T-cell (primary cell): Measurements from ENCODE around the gene SPSB2. TPM values are rescaled to one million over a fixed set of nuclear protein-coding genes. Genes with fewer than 3 reads are reported as not detected.

ENCODE experiments used
- ATAC-seq, 4 experiments: fragments of 200-7000 bp in 3 of 4; fragments of 150-1000 bp in 1 of 4; cut with Tn5 transposase; replicated peaks in 1 of 4; 1 replicate in 3 of 4; 2 replicates in 1 of 4; pipeline ENCODE4 v1.10.0; 2021; ENCODE audit warnings: moderate library complexity in 3 of 4, mild to moderate bottlenecking in 2 of 4, moderate number of reproducible peaks in 1 of 4
- CTCF ChIA-PET, 2 donors: fragments of 300-600 bp; sonication (Branson Sonifier 250); formaldehyde crosslinking; loops; one replicate each; lab custom pipeline; 2022; ENCODE audit warnings: antibody characterized with exemption in 2 of 2; lab: Charles Lee
- POLR2A ChIA-PET, 2 donors: fragments of 300-600 bp; sonication (Branson Sonifier 250); formaldehyde crosslinking; loops; one replicate each; lab custom pipeline; 2022; ENCODE audit warnings: antibody characterized with exemption in 2 of 2; lab: Charles Lee
- DNase-seq, 35 experiments: peaks; one replicate each; pipeline versions ENCODE4 v3.0.0 to v3.0.0-alpha.2; 2013 to 2023
- H3K27ac ChIP-seq: one replicate; pipeline ENCODE4 v1.5.1; 2013; ENCODE audit warnings: low read length
- H3K27me3 ChIP-seq, 2 experiments: replicated peaks in 1 of 2; 1 replicate in 1 of 2; 2 replicates in 1 of 2; pipeline versions ENCODE4 v1.6.1 to v1.7.0; 2013; ENCODE audit warnings: low read length in 1 of 2, mixed read lengths in 1 of 2; ENCODE audit not compliant: control insufficient read depth in 2 of 2, insufficient read depth in 2 of 2; ENCODE audit errors: extremely low read depth in 1 of 2
- H3K36me3 ChIP-seq, 2 donors: 1 replicate in 1 of 2; 2 replicates in 1 of 2; pipeline versions ENCODE4 v1.6.1 to v1.7.0; 2013; ENCODE audit warnings: low read length in 1 of 2; ENCODE audit not compliant: control insufficient read depth in 2 of 2, insufficient read depth in 1 of 2; ENCODE audit errors: extremely low read depth in 1 of 2
- H3K4me1 ChIP-seq, 2 experiments: 1 replicate in 1 of 2; 2 replicates in 1 of 2; pipeline versions ENCODE4 v1.6.1 to v1.7.0; 2013; ENCODE audit warnings: low read length in 2 of 2, mixed read lengths in 1 of 2; ENCODE audit not compliant: insufficient read depth in 2 of 2, control insufficient read depth in 1 of 2; ENCODE audit errors: extremely low read depth in 1 of 2
- H3K4me3 ChIP-seq, 2 donors: 1 replicate in 1 of 2; 2 replicates in 1 of 2; pipeline versions ENCODE4 v1.5.1 to v1.7.0; 2013; ENCODE audit warnings: mild to moderate bottlenecking in 2 of 2, low read length in 1 of 2, moderate library complexity in 1 of 2; ENCODE audit not compliant: control insufficient read depth in 1 of 2; ENCODE audit errors: extremely low read depth in 1 of 2
- H3K9me3 ChIP-seq: 2 replicates; pipeline ENCODE4 v1.7.0; 2013
- H3K27ac Mint-ChIP-seq, 2 donors: one replicate each; pipeline ENCODE4 v1.8.0; 2020 to 2021; ENCODE audit warnings: mild to moderate bottlenecking in 2 of 2, mixed read lengths in 2 of 2
- H3K27me3 Mint-ChIP-seq, 2 donors: one replicate each; pipeline ENCODE4 v1.8.0; 2021 to 2022; ENCODE audit warnings: mixed read lengths in 2 of 2
- H3K36me3 Mint-ChIP-seq: one replicate; pipeline ENCODE4 v1.8.0; 2021; ENCODE audit warnings: mixed read lengths
- H3K4me1 Mint-ChIP-seq, 3 donors: one replicate each; pipeline ENCODE4 v1.8.0; 2020 to 2022; ENCODE audit warnings: mixed read lengths in 3 of 3, mild to moderate bottlenecking in 1 of 3
- H3K4me3 Mint-ChIP-seq, 3 donors: one replicate each; pipeline ENCODE4 v1.8.0; 2020 to 2022; ENCODE audit warnings: mild to moderate bottlenecking in 3 of 3, mixed read lengths in 3 of 3, moderate library complexity in 3 of 3
- H3K9me3 Mint-ChIP-seq, 3 donors: one replicate each; pipeline ENCODE4 v1.8.0; 2020 to 2022; ENCODE audit warnings: mixed read lengths in 3 of 3
- WGBS: methylation state at CpG from one replicate; pipeline ENCODE4 v1.1.5; 2013; ENCODE audit warnings: missing lambda C conversion rate; ENCODE audit not compliant: insufficient coverage; 5-methylcytosine and 5-hydroxymethylcytosine counted together
- total RNA-seq, 35 experiments: library from RNA in 6 of 35; stranded (reverse) in 6 of 35; fragments of 120-200 nt in 1 of 35; gene quantifications; one replicate each; pipeline versions ENCODE4 v1.2.1 to v1.2.4 and lab custom pipeline; 2013 to 2026

Gene SPSB2
- total RNA-seq, 5 donors from 2014 or later (not counting 1 experiment from before 2014, with no cell fraction given): 6.2 to 25.9 (median 21.8) TPM

DNA sequence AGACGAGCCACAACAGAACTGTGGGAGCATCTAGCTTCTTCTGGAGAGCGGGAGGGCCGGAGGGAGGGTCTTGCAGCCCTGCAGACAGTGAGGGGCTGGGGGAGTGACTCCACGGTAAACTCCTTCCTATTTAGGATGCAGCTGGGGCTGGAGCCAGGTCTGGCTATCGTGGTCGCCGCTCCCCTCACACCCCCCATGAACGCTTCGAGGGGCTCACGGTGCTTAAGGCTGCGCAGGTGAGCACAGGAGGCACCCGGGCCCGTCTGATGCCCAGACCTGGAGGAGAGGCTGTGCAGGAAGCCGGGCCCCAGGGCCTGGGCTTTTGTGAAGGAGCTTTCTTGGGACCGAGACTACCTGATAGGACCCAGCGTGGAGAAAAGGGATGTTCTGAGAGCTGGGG is 36.3 kb downstream of the SPSB2 start:
- WGBS: 84% methylated on average over 12 of the region's 16 CpGs
- H3K4me1 Mint-ChIP-seq: peaks cover 2 to 7% (median 4%) of the 10 kb centered on the region in 3 donors
- ATAC-seq: no peak
- Histone ChIP-seq H3K36me3 (no peaks in the 10 kb centered on the region), H3K9me3 (no peaks in the 10 kb centered on the region), H3K4me1 (peaks cover 0 to 6% of the 10 kb centered on the region in 2 experiments), H3K4me3 (no peak overlapping the region), H3K27me3 (peaks cover 0 to 4% of the 10 kb centered on the region in 2 experiments), H3K27ac (no peak overlapping the region)
- ChIA-PET CTCF (interaction anchor here in 1 of 2 donors (0.9 to 6.1 kb wide), 2 partner anchors 12 to 83 kb away, joined by 3 to 34 read pairs; partner anchors contain the start of gene MLF2), POLR2A (interaction anchor here in 1 of 2 donors (0.5 kb wide), 1 partner anchor 267 kb away, joined by 6 read pairs; no protein-coding TSS in a partner anchor)
- H3K4me3 Mint-ChIP-seq: no peak overlapping the region
- DNase-seq: no peak
- no peaks in the 10 kb centered on the region for H3K9me3 Mint-ChIP-seq
- no peaks in the 10 kb centered on the region for H3K27me3 Mint-ChIP-seq
- H3K36me3 Mint-ChIP-seq: no peaks in the 10 kb centered on the region
- H3K27ac Mint-ChIP-seq: no peak overlapping the region

DNA sequence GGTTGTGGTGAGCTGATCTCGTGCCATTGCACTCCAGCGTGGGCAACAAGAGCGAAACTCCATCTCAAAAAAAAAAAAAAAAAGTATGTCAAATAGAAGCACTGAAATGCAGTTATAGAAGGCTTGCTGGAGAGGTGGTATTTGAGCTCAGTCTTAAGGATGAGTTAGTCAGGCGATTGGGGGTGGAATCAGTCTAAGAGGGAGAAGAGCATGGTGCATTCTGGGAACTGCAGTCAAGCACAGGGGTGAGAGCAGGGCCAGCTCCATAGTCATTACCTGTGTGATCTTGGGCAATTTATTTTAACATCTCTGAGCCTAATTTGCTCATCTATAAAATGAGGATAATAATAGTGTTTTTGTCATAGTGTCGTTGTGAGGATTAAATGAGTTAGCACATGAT is 38.2 kb downstream of the SPSB2 start:
- Mint-ChIP-seq H3K9me3 (no peaks in the 10 kb centered on the region), H3K4me3 (no peak overlapping the region), H3K27ac (no peak overlapping the region), H3K4me1 (peaks cover 2 to 7% (median 6%) of the 10 kb centered on the region in 3 donors), H3K27me3 (peaks cover 0 to 14% of the 10 kb centered on the region in 2 donors), H3K36me3 (no peaks in the 10 kb centered on the region)
- no peak for ATAC-seq
- Histone ChIP-seq H3K36me3 (no peaks in the 10 kb centered on the region), H3K9me3 (no peaks in the 10 kb centered on the region), H3K4me1 (peaks cover 0 to 6% of the 10 kb centered on the region in 2 experiments), H3K27me3 (peaks cover 0 to 18% of the 10 kb centered on the region in 2 experiments), H3K4me3 (no peak overlapping the region), H3K27ac (no peak overlapping the region)
- 67% methylated on average over 3 of the region's 5 CpGs for WGBS
- ChIA-PET POLR2A (no interaction called here), CTCF (interaction anchor here (0.6 to 6.1 kb wide), 8 partner anchors 10 to 241 kb away, joined by 3 to 34 read pairs (median 5); partner anchors contain the start of genes MLF2 (in 2 of the 2), CDCA3 (in 1 of the 2), USP5 (in 1 of the 2) and ZNF384 (in 1 of the 2))
- no peak for DNase-seq

DNA sequence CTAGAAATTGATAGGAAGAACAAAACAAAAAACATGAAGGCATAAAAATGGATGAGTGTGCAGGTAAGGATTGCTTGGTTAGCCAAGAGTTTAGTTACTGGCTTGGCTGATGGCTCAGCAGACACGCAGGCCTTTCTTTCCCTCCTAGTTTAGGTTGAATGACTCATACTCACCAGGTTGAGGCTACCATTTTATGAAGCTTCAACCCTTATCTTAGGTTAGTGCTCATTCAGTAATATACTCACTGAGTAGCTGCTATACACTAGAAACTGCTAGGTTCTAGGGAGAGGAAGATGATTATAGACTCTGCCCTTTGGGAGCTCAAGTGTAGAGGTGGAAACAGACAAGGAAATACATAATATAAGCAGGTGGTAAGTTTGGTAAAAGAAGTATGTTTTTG is 38.8 kb downstream of the SPSB2 start:
- H3K9me3 ChIP-seq: no peaks in the 10 kb centered on the region
- H3K4me1 ChIP-seq: peaks cover 0 to 11% of the 10 kb centered on the region in 2 experiments
- ChIA-PET CTCF (interaction anchor here (0.6 to 6.1 kb wide), 10 partner anchors 9 to 145 kb away, joined by 3 to 34 read pairs (median 4); partner anchors contain the start of genes MLF2 (in 2 of the 2), CDCA3 (in 1 of the 2), TPI1 (in 1 of the 2) and USP5 (in 1 of the 2)), POLR2A (no interaction called here)
- no peak for DNase-seq
- no peak overlapping the region for H3K4me3 ChIP-seq
- Mint-ChIP-seq H3K27me3 (peaks cover 0 to 17% of the 10 kb centered on the region in 2 donors), H3K4me3 (no peak overlapping the region), H3K27ac (no peak overlapping the region), H3K4me1 (peaks cover 7 to 11% (median 9%) of the 10 kb centered on the region in 3 donors), H3K36me3 (no peaks in the 10 kb centered on the region), H3K9me3 (no peaks in the 10 kb centered on the region)
- no peak for ATAC-seq
- H3K36me3 ChIP-seq: no peaks in the 10 kb centered on the region
- peaks cover 0 to 24% of the 10 kb centered on the region in 2 experiments for H3K27me3 ChIP-seq
- no peak overlapping the region for H3K27ac ChIP-seq
- no CpG with 5 or more reads among the region's 1 CpG for WGBS

DNA sequence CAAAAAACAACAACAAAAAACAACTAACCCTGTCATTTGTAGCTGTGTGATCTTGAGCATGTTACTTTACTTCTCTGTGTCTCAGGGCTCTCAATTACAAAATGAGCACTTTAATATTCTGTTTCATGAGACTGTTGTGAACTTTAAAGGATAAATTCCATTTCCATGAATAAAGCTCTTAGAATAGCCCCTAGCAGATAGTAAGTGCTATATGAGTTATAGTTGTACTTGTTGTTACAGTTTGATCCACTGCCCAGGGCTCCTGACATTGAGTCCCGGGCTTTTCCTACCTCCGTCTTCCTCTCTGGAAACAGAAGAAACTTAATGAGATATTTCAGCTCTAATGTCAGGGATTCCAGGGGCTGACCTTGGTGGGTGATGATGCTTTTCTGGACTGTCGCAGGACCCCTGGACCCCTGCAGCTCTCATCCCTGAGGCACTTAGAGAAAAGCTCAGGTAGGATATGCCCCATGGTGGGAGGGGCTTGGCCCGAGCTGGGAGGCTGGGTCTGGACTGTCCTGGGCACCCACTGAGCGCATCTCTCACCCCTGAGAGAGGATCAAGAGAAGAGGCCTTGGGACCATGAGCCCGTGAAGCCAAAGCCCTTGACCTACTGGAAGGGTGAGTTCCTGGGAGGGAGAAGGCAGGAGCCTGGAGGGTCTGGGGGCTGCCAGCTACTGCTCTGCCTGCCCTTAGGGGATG is 39.8 kb downstream of the SPSB2 start:
- WGBS: 75% methylated on average over 4 of the region's 6 CpGs
- Mint-ChIP-seq H3K4me3 (no peak overlapping the region), H3K4me1 (peaks cover 9 to 16% (median 14%) of the 10 kb centered on the region in 3 donors), H3K36me3 (no peaks in the 10 kb centered on the region), H3K27me3 (peaks cover 0 to 22% of the 10 kb centered on the region in 2 donors), H3K27ac (peak overlapping the region in 1 of 2 donors; percentile 16), H3K9me3 (no peaks in the 10 kb centered on the region)
- H3K4me1 ChIP-seq: peaks cover 0 to 17% of the 10 kb centered on the region in 2 experiments
- no peaks in the 10 kb centered on the region for H3K36me3 ChIP-seq
- no peaks in the 10 kb centered on the region for H3K9me3 ChIP-seq
- ChIA-PET CTCF (interaction anchor here (0.6 to 6.1 kb wide), 5 partner anchors 18 to 238 kb away, joined by 3 to 34 read pairs (median 4); partner anchors contain the start of genes MLF2 (in 2 of the 2) and USP5 (in 1 of the 2)), POLR2A (interaction anchor here in 1 of 2 donors (0.5 kb wide), 1 partner anchor 10 kb away, joined by 3 read pairs; no protein-coding TSS in a partner anchor)
- ATAC-seq (no peak), DNase-seq (no peak)
- peaks cover 0 to 30% of the 10 kb centered on the region in 2 experiments for H3K27me3 ChIP-seq
- no peak overlapping the region for H3K4me3 ChIP-seq
- H3K27ac ChIP-seq: no peak overlapping the region

DNA sequence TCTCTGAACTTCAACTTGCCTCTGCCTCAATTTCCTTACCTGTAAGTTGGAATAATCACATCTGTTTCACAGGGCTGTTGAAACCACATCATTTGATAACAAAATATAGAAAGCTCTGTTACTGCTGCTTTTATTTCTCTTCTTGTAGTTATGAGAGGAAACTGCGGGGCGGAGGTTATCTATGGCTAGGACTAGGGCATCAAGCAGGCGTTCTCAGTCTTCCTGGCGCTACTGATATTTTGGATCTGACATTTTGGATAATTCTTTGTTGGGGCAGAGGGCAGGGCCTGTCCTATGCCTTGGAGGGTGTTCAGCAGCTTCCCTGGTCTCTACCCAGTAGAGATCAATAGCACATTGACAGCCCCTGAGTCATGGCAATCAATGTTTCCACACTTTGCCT is 41.0 kb downstream of the SPSB2 start:
- Mint-ChIP-seq H3K27ac (no peak overlapping the region), H3K36me3 (no peaks in the 10 kb centered on the region), H3K4me3 (no peak overlapping the region), H3K4me1 (peaks cover 16 to 28% (median 21%) of the 10 kb centered on the region in 3 donors), H3K27me3 (peaks cover 8 to 29% of the 10 kb centered on the region in 2 donors), H3K9me3 (no peaks in the 10 kb centered on the region)
- Histone ChIP-seq H3K4me3 (no peak overlapping the region), H3K4me1 (peaks cover 0 to 29% of the 10 kb centered on the region in 2 experiments), H3K27ac (no peak overlapping the region), H3K36me3 (no peaks in the 10 kb centered on the region), H3K27me3 (peaks cover 0 to 41% of the 10 kb centered on the region in 2 experiments), H3K9me3 (no peaks in the 10 kb centered on the region)
- ChIA-PET CTCF (interaction anchor here (0.5 to 6.1 kb wide), 3 partner anchors 78 to 253 kb away, joined by 3 to 34 read pairs (median 13); partner anchors contain the start of gene MLF2 (in 1 of the 2)), POLR2A (no interaction called here)
- DNase-seq (no peak), ATAC-seq (no peak)
- WGBS: 69% methylated on average over 2 of the region's 4 CpGs

DNA sequence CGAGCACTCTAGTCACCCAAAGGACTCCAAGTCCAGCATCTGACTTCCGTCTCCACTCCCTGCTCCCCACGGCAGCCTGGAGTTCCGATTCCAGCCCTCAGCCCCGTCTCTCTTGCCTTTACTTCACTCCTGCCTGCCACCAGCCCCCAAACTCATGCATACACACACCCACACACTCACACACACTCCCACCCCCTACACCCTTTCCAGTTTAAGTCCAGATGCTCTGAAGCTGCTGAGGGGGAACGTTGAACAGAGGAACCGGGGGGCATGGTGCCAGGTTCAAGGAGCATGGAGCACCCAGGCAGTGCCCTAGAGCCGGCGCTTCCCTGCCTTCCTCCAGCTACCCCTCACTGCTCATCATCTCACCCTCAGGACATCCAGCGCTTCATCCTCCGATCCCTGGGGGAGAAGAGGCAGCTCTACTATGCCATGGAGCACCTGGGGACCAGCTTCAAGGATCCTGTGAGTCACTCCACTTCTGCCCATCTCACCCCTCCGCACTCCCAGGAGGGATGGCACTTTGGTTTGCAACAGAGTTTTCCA is 41.6 kb downstream of the SPSB2 start:
- no peak for DNase-seq
- no peak overlapping the region for H3K4me3 Mint-ChIP-seq
- Histone ChIP-seq H3K27me3 (peaks cover 0 to 47% of the 10 kb centered on the region in 2 experiments), H3K27ac (no peak overlapping the region), H3K9me3 (no peaks in the 10 kb centered on the region), H3K4me3 (no peak overlapping the region), H3K36me3 (no peaks in the 10 kb centered on the region), H3K4me1 (peaks cover 0 to 31% of the 10 kb centered on the region in 2 experiments)
- H3K27me3 Mint-ChIP-seq: peaks cover 8 to 35% of the 10 kb centered on the region in 2 donors
- no peaks in the 10 kb centered on the region for H3K36me3 Mint-ChIP-seq
- CTCF ChIA-PET: interaction anchor here (0.5 to 6.1 kb wide), 3 partner anchors 77 to 252 kb away, joined by 3 to 34 read pairs (median 13); partner anchors contain the start of gene MLF2 (in 1 of the 2)
- peaks cover 16 to 30% (median 22%) of the 10 kb centered on the region in 3 donors for H3K4me1 Mint-ChIP-seq
- H3K9me3 Mint-ChIP-seq: no peaks in the 10 kb centered on the region
- no peak for ATAC-seq
- no peak overlapping the region for H3K27ac Mint-ChIP-seq
- 93% methylated on average over 11 of the region's 12 CpGs for WGBS
- POLR2A ChIA-PET: no interaction called here
